Activated T-cell treated with anti-CD3 and anti-CD28 coated beads for 4 hours (primary cell): ENCODE measurements around the gene SDCBP2.
"Not testable (repeated sequence)": the region's sequence is repeated elsewhere in the genome, so short reads cannot be mapped to it uniquely, and the experiment has no call there.

Experiments
- DNase-seq: peaks from one replicate; pipeline ENCODE4 v3.0.0-alpha.2; 2020

SDCBP2 gene

DNA sequence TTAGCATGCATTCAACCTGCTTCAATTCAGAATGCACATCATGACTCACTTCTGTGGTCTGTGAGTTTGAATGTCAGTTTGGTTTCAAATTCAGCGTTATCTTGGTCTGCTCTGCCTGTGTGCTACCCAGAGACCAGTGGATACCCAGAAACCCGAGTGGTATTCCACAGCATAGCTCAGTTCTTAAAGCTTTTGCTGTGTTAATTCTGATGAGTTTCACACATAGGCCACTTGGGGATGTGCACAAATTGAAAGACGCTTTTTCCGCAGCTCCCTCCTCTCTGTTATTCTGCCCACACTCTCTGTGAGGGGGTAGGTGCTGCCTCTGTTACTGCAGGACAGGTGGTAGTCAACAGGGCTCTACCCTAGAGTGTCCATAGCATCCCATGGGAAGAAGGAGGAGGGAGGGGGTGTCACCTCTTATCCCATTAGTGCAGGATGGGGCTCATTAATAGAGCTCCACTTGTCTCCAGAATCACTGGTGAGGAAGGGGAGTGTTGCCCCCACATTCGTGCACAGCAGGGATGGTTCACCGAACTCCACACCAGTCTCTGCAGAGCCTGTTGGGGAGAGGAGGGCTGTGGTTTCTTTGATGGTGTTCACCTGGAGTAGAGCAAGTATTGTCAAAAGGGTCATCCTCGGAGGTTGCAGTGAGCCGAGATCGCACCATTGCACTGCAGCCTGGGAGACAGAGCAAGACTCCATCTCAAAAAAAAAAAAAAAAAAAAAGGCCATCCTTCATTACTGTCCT, 29.2 kb upstream of the SDCBP2 start:
- no peak for DNase-seq

DNA sequence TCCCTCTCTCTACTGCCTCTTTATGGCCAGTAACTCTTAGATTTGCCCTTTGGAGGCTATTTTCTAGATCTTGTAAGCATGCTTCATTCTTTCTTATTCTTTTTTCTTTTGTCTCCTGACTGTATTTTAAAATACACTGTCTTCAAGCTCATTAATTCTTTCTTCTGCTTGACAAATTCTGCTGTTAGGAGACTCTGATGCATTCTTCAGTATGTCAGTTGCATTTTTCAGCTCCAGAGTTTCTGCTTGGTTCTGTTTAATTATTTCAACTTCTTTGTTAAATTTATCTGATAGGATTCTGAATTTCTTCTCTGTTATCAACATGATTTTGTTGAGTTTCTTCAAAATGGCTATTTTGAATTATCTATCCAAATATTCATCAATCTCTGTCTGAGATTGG, 25.0 kb upstream of the SDCBP2 start:
- no peak for DNase-seq

DNA sequence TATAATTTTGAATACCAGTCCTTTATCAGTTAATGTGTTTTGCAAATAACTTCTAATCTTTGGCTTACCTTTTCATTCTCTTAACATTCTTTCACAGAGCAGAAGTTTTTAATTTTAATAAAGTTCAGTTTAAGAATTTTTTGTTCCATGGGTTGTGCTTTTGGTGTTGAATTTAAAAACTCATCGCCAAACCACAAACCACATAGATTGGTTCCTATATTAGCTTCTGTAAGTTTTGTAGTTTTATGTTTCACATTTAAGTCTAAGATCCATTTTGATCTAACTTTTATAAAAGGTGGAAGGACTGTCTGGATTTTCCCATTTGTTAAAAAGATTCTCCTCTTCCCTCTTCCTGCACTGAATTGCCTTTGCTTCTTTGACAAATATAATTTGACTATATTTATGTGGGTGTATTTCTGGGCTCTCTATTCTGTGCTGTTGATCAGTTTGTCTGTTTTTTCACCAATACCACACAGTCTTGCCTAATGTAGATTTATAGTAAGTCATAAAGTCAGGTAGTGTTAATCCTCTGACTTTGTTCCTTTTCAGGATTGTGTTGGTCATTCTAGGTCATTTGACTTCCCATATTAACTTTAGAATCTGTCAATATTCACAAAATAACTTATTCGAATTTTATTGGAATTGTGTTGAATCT, 17.5 kb upstream of the SDCBP2 start:
- DNase-seq: no peak

DNA sequence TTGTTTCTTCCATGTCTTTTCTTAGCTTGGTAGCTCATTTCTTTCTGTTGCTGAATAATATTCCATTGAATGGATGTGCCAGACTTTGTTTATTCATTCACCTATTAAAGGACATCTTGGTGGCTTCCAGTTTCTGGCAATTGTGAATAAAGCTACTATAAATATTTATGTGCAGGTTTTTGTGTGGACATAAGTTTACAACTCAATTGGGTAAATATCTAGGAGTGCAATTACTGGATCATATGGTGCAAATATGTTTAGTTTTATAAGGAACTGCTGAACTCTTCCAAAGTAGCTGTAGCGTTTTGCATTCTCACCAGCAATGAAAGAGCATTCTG, 16.8 kb upstream of the SDCBP2 start:
- DNase-seq: no peak

GRCh38 chr20:1345030-1345755, 16.3 kb upstream of the SDCBP2 start:
- DNase-seq: no peak

- not testable (repeated sequence) for DNase-seq
These were observed 14.6 kb upstream of the SDCBP2 start for GRCh38 chr20:1343446-1344124.

GRCh38 chr20:1341561-1342265, 12.8 kb upstream of the SDCBP2 start:
- DNase-seq: no peak

DNA sequence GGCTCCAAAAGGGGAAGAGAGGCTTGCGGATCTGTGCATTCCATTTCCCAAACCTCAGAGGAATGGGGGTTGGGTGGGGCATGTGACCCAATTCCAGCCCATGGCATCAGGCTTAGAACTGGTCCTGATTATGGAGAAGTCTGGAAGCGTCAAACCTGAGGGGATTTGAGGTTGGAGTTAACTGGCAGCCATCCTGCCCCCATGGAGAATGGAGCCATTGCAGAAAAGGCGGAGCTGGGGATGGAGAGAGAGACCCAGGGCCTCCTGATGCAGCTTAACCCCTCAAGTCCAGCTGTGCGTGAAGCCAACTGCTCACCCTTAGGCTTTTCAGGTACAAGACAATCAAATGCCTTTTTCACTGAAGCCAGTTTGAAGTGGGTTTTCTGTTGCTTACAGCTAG, 9.9 kb upstream of the SDCBP2 start:
- no peak for DNase-seq

- DNase-seq: no peak
These were observed 9.2 kb upstream of the SDCBP2 start for GRCh38 chr20:1338096-1338495.

DNA sequence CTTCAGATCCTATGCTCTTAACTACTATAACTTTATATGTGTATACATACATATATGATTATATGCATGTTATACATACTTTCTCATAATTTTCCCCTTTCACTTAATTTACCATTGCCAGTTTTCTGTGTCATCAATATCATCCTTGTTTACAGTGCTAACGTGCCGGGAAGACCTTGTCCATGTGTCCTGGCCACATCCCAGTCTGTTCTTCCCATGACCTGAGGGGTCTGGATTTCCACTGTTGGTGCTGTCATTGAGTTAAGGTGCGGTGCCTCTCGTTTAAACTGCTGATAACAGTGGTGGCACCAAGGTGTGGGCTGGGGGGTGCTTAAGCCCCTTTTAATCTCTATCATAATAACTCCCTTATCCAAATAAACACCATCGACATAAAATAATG, 8.5 kb upstream of the SDCBP2 start:
- no peak for DNase-seq

- DNase-seq: no peak
These were observed 7.9 kb upstream of the SDCBP2 start for GRCh38 chr20:1336699-1337367.

- DNase-seq: no peak
These were observed 7.2 kb upstream of the SDCBP2 start for GRCh38 chr20:1335961-1336698.

DNA sequence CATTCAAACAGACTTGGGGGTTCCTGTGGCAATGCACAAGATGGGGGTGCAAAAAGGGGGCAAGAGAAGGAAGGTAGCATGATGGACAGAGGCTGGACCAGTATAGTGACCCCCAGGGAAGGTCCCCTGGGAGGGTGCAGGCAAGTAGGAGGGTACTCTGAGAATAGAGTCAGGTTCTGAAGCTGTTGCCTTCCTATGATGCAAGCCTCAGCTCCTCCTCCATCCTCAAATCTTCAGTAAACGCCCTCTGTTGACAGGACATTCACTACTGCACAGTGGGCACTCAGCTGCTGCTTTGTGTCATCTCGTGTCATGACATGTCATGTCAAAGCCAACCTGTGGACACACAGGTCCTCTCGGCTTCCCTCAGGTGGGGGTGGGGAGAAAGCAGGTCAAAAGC, 5.8 kb upstream of the SDCBP2 start:
- no peak for DNase-seq

DNA sequence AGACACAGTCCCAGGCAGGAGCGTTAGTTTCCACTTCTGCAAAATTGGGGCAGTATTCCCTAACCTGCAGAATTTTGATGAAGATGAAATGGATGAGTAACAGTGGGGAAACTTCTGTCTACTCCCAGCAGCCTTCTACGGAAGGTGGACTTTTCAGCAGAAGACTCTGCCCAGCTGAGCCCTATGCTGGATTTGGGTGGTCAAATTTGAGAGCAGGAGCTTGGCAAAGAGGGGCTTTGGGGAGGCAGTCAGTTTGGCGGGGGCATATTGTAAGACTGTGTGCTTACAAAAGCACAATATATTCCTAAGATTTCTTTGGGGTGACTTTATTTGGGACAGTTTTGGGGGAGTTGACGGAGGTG, 5.4 kb upstream of the SDCBP2 start:
- no peak for DNase-seq

DNA sequence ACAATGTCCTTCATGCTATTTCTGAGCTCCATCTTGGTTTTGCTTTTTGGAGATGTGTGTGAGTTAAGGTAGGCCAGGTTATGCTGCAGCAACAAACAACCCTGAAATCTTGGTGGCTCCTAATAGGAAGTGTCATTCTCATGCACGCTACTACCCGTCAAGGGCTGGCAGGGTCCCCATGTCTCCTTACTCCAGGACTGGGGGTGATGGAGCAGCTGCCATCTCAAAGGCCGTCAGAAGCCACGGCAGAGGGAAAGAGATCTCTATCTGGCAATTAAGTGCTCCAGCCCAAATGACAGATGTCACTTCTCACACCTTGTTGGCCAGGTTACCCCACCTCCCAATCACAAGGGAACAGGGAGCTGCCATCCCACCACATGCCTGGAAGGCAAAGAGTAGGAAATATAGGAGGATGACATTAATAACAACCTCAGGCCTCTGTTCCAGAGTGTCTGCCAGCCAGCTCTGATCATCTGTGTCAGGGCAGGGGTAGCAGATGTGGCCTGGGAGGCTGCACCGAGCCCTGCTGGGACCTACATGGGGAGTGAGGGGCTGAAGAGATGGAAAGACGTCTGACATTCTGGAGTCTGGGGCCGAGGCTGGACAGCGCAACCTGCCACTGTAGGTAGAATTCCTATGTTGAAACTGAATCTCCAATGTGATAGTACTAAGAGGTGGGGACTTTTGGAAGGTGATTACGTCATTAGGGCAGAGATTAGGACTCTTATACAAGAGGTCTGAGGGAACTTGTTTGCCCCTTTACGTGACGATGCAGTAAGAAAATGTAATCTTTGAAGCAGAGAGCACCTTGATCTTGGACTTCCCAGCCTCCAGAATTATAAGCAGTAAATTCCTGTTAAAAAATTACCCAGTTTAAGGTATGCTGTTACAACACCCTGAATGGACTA, 4.8 kb upstream of the SDCBP2 start:
- DNase-seq: no peak

GRCh38 chr20:1332749-1333300, 3.9 kb upstream of the SDCBP2 start:
- no peak for DNase-seq

GRCh38 chr20:1331801-1332453, 3.0 kb upstream of the SDCBP2 start:
- no peak for DNase-seq

- DNase-seq: no peak
These were observed 2.2 kb upstream of the SDCBP2 start for GRCh38 chr20:1331101-1331500.

- DNase-seq: peak; percentile 17
These were observed 1.3 kb upstream of the SDCBP2 start for GRCh38 chr20:1330075-1330830.
